A549 (cell line): ENCODE data around the gene ORC6. TPM values are rescaled to one million over a fixed set of nuclear protein-coding genes. Genes with fewer than 3 reads are reported as not detected.
A peak's percentile ranks its signal among the peaks of the same experiment; 100 is the strongest.

Experiments
- ATAC-seq, 2 experiments: fragments of 200-7000 bp in 1 of 2; fragments of >200 bp in 1 of 2; cut with Nextera tagmentation in 1 of 2; cut with Tn5 transposase in 1 of 2; 3 replicates each; pipeline versions ENCODE4 v1.8.0 to v1.9.1; 2018 to 2020; ENCODE audit warnings: mild to moderate bottlenecking in 1 of 2, moderate library complexity in 1 of 2
- CTCF ChIA-PET: fragments of 300-600 bp; sonication (Branson Sonifier 250); formaldehyde crosslinking; extraction: SDS; loops from one replicate; lab custom pipeline; 2021; ENCODE audit warnings: antibody characterized with exemption, inconsistent platforms; lab: Yijun Ruan, JAX
- POLR2A ChIA-PET: fragments of 350-600 bp; formaldehyde crosslinking; extraction: SDS; loops from one replicate; lab custom pipeline; 2021; ENCODE audit warnings: antibody characterized with exemption, inconsistent platforms; lab: Yijun Ruan, JAX
- DNase-seq, 2 experiments: peaks; one replicate each; pipeline versions ENCODE4 v3.0.0 to v3.0.0-alpha.2; 2011 to 2016; ENCODE audit warnings: low read depth in 1 of 2, low spot score in 1 of 2
- FAIRE-seq: peaks from 2 replicates; lab custom pipeline; 2011; peaks lifted over from hg19 to GRCh38; lab: Jason Lieb, UNC
- H3K27ac ChIP-seq, 2 experiments: fragments of >200 bp; sonication (Bioruptor Twin); formaldehyde crosslinking; 3 replicates each; pipeline ENCODE4 v1.5.1; 2016 to 2017
- H3K4me1 ChIP-seq: fragments of >200 bp; sonication (Bioruptor Twin); formaldehyde crosslinking; 3 replicates; pipeline ENCODE4 v1.6.1; 2016
- H3K4me2 ChIP-seq: fragments of >200 bp; sonication (Bioruptor Twin); formaldehyde crosslinking; 3 replicates; pipeline ENCODE4 v1.6.1; 2016
- H3K4me3 ChIP-seq: fragments of >200 bp; sonication (Bioruptor Twin); formaldehyde crosslinking; 3 replicates; pipeline ENCODE4 v1.5.1; 2016
- H3K9me3 ChIP-seq: fragments of >200 bp; sonication (Bioruptor Twin); formaldehyde crosslinking; 3 replicates; pipeline ENCODE4 v1.6.1; 2016
- ATOH8 ChIP-seq: fragments of 250-450 bp; sonication (Bioruptor Pico); IDR thresholded peaks from 2 replicates; pipeline ENCODE4 v1.5.0; 2020; ENCODE audit warnings: low read depth, mild to moderate bottlenecking, moderate library complexity
- BCL3 ChIP-seq: fragments of >200 bp; sonication (Bioruptor Twin); formaldehyde crosslinking; IDR thresholded peaks from 3 replicates; pipeline ENCODE4 v1.6.1; 2016
- CBX8 ChIP-seq: fragments of 200-600 bp; sonication (generic); IDR thresholded peaks from 2 replicates; pipeline ENCODE4 v1.6.1; 2016
- CHD2 ChIP-seq: fragments of 150-350 bp; IDR thresholded peaks from 2 replicates; pipeline ENCODE4 v1.6.1; 2014; ENCODE audit warnings: low read length; ENCODE audit not compliant: partially characterized antibody
- CHD4 ChIP-seq: fragments of 200-600 bp; sonication (generic); IDR thresholded peaks from 2 replicates; pipeline ENCODE4 v1.6.1; 2016; ENCODE audit warnings: antibody characterized with exemption, mild to moderate bottlenecking, borderline replicate concordance
- EHF ChIP-seq: fragments of 250-450 bp; sonication (Bioruptor Pico); IDR thresholded peaks from 2 replicates; pipeline ENCODE4 v1.5.0; 2020; ENCODE audit warnings: mild to moderate bottlenecking
- FOXS1 ChIP-seq: fragments of 250-450 bp; sonication (Bioruptor Pico); IDR thresholded peaks from 2 replicates; pipeline ENCODE4 v1.5.0; 2020; ENCODE audit warnings: mild to moderate bottlenecking, moderate library complexity
- GATA3 ChIP-seq: IDR thresholded peaks from 2 replicates; pipeline ENCODE4 v1.6.1; 2012; ENCODE audit warnings: borderline replicate concordance
- HDAC2 ChIP-seq: fragments of 200-600 bp; sonication (generic); IDR thresholded peaks from 2 replicates; pipeline ENCODE4 v1.6.1; 2016
- HEYL ChIP-seq: fragments of 250-450 bp; sonication (Bioruptor Pico); IDR thresholded peaks from 2 replicates; pipeline ENCODE4 v1.8.0; 2021; ENCODE audit warnings: mild to moderate bottlenecking, moderate library complexity
- HMGXB4 ChIP-seq: fragments of 250-450 bp; sonication (Bioruptor Pico); IDR thresholded peaks from 2 replicates; pipeline ENCODE4 v1.5.0; 2021; ENCODE audit warnings: mild to moderate bottlenecking, moderate library complexity, borderline replicate concordance
- HOXA7 ChIP-seq: fragments of 250-450 bp; sonication (Bioruptor Pico); IDR thresholded peaks from 2 replicates; pipeline ENCODE4 v1.5.0; 2020; ENCODE audit warnings: mild to moderate bottlenecking, moderate library complexity
- KDM1A ChIP-seq: fragments of 200-600 bp; sonication (generic); IDR thresholded peaks from 2 replicates; pipeline ENCODE4 v1.6.1; 2016; ENCODE audit warnings: low read depth, mild to moderate bottlenecking
- MAX ChIP-seq: IDR thresholded peaks from 2 replicates; pipeline ENCODE4 v1.6.1; 2012
- MAZ ChIP-seq: fragments of 150-350 bp; IDR thresholded peaks from 2 replicates; pipeline ENCODE4 v1.6.1; 2014; ENCODE audit warnings: antibody characterized with exemption, low read depth, low read length, borderline replicate concordance
- MYC ChIP-seq: IDR thresholded peaks from 2 replicates; pipeline ENCODE4 v1.6.1; 2012; ENCODE audit warnings: mild to moderate bottlenecking, inconsistent platforms, low read length, improper control_type of control experiment, borderline replicate concordance
- NFE2L2 ChIP-seq: fragments of 150-350 bp; conservative IDR thresholded peaks from 2 replicates; pipeline ENCODE4 v1.6.1; 2014; ENCODE audit warnings: low read length
- PHF8 ChIP-seq: fragments of 200-600 bp; sonication (generic); IDR thresholded peaks from 2 replicates; pipeline ENCODE4 v1.6.1; 2016; ENCODE audit warnings: low read depth, mild to moderate bottlenecking, antibody characterized with exemption, moderate library complexity, borderline replicate concordance
- POLR2A ChIP-seq: IDR thresholded peaks from 2 replicates; pipeline ENCODE4 v1.6.1; 2012; ENCODE audit warnings: mild to moderate bottlenecking, low read length
- RAD21 ChIP-seq, 2 experiments: fragments of >200 bp in 1 of 2; sonication (Bioruptor Twin) in 1 of 2; formaldehyde crosslinking in 1 of 2; IDR thresholded peaks in 1 of 2; conservative IDR thresholded peaks in 1 of 2; 2 replicates in 1 of 2; 3 replicates in 1 of 2; pipeline ENCODE4 v1.6.1; 2012 to 2018; ENCODE audit warnings: inconsistent platforms in 1 of 2
- RCOR1 ChIP-seq: fragments of 150-350 bp; IDR thresholded peaks from 2 replicates; pipeline ENCODE4 v1.6.1; 2014; ENCODE audit warnings: antibody characterized with exemption, low read length, low read depth
- RFX5 ChIP-seq: fragments of 450-650 bp; IDR thresholded peaks from 2 replicates; pipeline ENCODE4 v1.7.1; 2014; ENCODE audit warnings: antibody characterized with exemption, mild to moderate bottlenecking, moderate library complexity
- SMC3 ChIP-seq: fragments of >200 bp; sonication (Bioruptor Twin); formaldehyde crosslinking; IDR thresholded peaks from 3 replicates; pipeline ENCODE4 v1.6.1; 2018; ENCODE audit warnings: inconsistent platforms
- TP53 ChIP-seq: fragments of 250-450 bp; sonication (Bioruptor Pico); IDR thresholded peaks from 2 replicates; pipeline ENCODE4 v1.5.0; 2021; ENCODE audit warnings: mild to moderate bottlenecking, moderate library complexity
- ZSCAN20 ChIP-seq: fragments of 250-450 bp; sonication (Bioruptor Pico); IDR thresholded peaks from 2 replicates; pipeline ENCODE4 v1.8.0; 2022; ENCODE audit warnings: mild to moderate bottlenecking, moderate library complexity
- WGBS: methylation state at CpG from one replicate; pipeline ENCODE4 v1.1.6; 2017; ENCODE audit errors: missing lambda C conversion rate; 5-methylcytosine and 5-hydroxymethylcytosine counted together
- polyA plus RNA-seq, 4 experiments: library from polyadenylated mRNA; depleted of rRNA in 3 of 4; stranded (reverse); fragments of >200 nt; fragmentation: RNase III in 1 of 4; extraction: RNeasy Plus Mini Kit Qiagen cat#74134 plus additional on column Dnase treatment in 1 of 4; gene quantifications; 2 replicates in 3 of 4; 3 replicates in 1 of 4; pipeline ENCODE4 v1.2.3, GENCODE V29; 2011 to 2017
- TF ChIP-seq, protein P1 (sequence below): fragments of 450-650 bp; IDR thresholded peaks from 2 replicates; pipeline ENCODE4 v1.6.1; 2014; ENCODE audit warnings: antibody characterized with exemption
- TF ChIP-seq, protein P2 (sequence below): fragments of 200-600 bp; sonication (generic); IDR thresholded peaks from 2 replicates; pipeline ENCODE4 v1.6.1; 2016; ENCODE audit warnings: antibody characterized with exemption, mild to moderate bottlenecking, moderate library complexity
- TF ChIP-seq, protein P3 (sequence below): IDR thresholded peaks from 2 replicates; pipeline ENCODE4 v1.6.1; 2012; ENCODE audit warnings: low read depth, borderline replicate concordance

ORC6 gene
- polyA plus RNA-seq, 2 of the 4 experiments (the other 2 are of a cell fraction): 35.0 to 44.5 TPM

DNA sequence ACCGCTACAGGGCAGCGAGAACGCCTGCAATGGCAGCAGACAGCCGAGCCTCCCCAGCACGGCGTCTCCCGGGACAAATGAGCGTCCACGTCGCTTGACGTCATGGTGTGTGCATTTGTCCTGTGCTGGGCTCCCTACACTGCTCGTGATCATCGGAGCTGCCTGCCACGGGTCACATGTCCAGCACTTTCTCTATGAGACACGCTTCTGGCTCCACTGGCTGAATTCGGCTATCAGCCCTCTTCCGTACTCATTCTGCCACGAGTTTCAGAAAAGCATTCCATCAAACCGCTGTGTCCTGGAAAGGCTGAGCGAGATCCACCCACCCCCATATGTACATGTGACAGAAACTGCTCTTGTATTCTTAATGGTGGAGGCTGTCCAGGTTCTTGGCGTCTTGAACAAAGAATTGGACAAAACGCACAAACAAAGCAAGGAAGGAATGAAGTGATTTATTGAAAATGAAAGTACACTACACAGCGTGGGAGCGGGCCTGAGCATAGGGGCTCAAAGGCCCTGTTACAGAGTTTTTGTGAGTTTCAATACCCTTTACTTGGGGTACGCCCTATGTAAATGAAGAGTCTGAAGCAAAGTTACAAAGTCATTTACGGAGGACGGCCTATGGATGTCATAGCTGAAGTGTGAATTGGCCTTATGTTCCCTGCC, 39.7 kb upstream of the ORC6 start:
- Histone ChIP-seq H3K4me3 (no peak overlapping the region), H3K9me3 (no peaks in the 10 kb centered on the region), H3K4me1 (no peaks in the 10 kb centered on the region), H3K27ac (no peak overlapping the region), H3K4me2 (no peak overlapping the region)
- CTCF ChIA-PET: interaction anchor here (1.2 kb wide), 1 partner anchor 9 kb away, joined by 3 read pairs; no protein-coding TSS in a partner anchor
- DNase-seq: no peak
- TF ChIP-seq RAD21 (conservative IDR thresholded peaks at IDR 0.05 in 1 of 2, IDR thresholded peaks at IDR 0.05 in 1 of 2) (no peak), SMC3 (no peak), CHD4 (no peak), TP53 (CRISPR knock-in tag) (no peak), FOXS1 (no peak), HOXA7 (CRISPR knock-in tag) (no peak), POLR2A (no peak), CHD2 (no peak), MAZ (no peak), KDM1A (no peak), ATOH8 (CRISPR knock-in tag) (no peak), GATA3 (no peak), ZSCAN20 (CRISPR knock-in tag) (no peak), RFX5 (no peak), EHF (no peak), NFE2L2 (no peak), BCL3 (no peak), PHF8 (no peak)
- TF ChIP-seq, protein P1, sequence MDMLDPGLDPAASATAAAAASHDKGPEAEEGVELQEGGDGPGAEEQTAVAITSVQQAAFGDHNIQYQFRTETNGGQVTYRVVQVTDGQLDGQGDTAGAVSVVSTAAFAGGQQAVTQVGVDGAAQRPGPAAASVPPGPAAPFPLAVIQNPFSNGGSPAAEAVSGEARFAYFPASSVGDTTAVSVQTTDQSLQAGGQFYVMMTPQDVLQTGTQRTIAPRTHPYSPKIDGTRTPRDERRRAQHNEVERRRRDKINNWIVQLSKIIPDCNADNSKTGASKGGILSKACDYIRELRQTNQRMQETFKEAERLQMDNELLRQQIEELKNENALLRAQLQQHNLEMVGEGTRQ: no peak
- TF ChIP-seq, protein P2, sequence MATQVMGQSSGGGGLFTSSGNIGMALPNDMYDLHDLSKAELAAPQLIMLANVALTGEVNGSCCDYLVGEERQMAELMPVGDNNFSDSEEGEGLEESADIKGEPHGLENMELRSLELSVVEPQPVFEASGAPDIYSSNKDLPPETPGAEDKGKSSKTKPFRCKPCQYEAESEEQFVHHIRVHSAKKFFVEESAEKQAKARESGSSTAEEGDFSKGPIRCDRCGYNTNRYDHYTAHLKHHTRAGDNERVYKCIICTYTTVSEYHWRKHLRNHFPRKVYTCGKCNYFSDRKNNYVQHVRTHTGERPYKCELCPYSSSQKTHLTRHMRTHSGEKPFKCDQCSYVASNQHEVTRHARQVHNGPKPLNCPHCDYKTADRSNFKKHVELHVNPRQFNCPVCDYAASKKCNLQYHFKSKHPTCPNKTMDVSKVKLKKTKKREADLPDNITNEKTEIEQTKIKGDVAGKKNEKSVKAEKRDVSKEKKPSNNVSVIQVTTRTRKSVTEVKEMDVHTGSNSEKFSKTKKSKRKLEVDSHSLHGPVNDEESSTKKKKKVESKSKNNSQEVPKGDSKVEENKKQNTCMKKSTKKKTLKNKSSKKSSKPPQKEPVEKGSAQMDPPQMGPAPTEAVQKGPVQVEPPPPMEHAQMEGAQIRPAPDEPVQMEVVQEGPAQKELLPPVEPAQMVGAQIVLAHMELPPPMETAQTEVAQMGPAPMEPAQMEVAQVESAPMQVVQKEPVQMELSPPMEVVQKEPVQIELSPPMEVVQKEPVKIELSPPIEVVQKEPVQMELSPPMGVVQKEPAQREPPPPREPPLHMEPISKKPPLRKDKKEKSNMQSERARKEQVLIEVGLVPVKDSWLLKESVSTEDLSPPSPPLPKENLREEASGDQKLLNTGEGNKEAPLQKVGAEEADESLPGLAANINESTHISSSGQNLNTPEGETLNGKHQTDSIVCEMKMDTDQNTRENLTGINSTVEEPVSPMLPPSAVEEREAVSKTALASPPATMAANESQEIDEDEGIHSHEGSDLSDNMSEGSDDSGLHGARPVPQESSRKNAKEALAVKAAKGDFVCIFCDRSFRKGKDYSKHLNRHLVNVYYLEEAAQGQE: no peak
- WGBS: 90% methylated on average over 27 of the region's 27 CpGs
- ATAC-seq: peak in 1 of 2 experiments; percentile 14; a peak in 1 of 6 replicates
- POLR2A ChIA-PET: no interaction called here
- FAIRE-seq: no peak

GRCh38 chr16:46650254-46650623, 39.2 kb upstream of the ORC6 start:
- ChIA-PET POLR2A (no interaction called here), CTCF (interaction anchor here (1.2 kb wide), 1 partner anchor 9 kb away, joined by 3 read pairs; no protein-coding TSS in a partner anchor)
- WGBS: 79% methylated on average over 5 of the region's 5 CpGs
- Histone ChIP-seq H3K4me1 (no peaks in the 10 kb centered on the region), H3K4me3 (no peak overlapping the region), H3K9me3 (no peaks in the 10 kb centered on the region), H3K27ac (no peak overlapping the region), H3K4me2 (no peak overlapping the region)
- no peak; a peak in 1 of 6 replicates for ATAC-seq
- no peak for FAIRE-seq
- no peak for DNase-seq
- TF ChIP-seq MAX (no peak), HEYL (CRISPR knock-in tag) (no peak), ATOH8 (CRISPR knock-in tag) (no peak), HDAC2 (no peak), MYC (no peak), RCOR1 (no peak), TP53 (CRISPR knock-in tag) (no peak), CBX8 (no peak), HMGXB4 (no peak)
- TF ChIP-seq, protein P3, sequence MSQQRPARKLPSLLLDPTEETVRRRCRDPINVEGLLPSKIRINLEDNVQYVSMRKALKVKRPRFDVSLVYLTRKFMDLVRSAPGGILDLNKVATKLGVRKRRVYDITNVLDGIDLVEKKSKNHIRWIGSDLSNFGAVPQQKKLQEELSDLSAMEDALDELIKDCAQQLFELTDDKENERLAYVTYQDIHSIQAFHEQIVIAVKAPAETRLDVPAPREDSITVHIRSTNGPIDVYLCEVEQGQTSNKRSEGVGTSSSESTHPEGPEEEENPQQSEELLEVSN: no peak
